Sigmoid colon (tissue), 7 donors: Measurements from ENCODE around the gene KIFC1. TPM values are rescaled to one million over a fixed set of nuclear protein-coding genes. Genes with fewer than 3 reads are reported as not detected.

ENCODE experiments used
- DNase-seq: peaks from one replicate; pipeline ENCODE4 v3.0.0-alpha.2; 2019
- H3K27ac ChIP-seq, 4 donors: fragments of 200-600 bp; sonication (generic); one replicate each; pipeline ENCODE4 v1.5.1; 2016 to 2019; ENCODE audit warnings: mild to moderate bottlenecking in 1 of 4
- H3K27me3 ChIP-seq, 3 donors: fragments of 200-600 bp; sonication (generic); one replicate each; pipeline ENCODE4 v1.5.1; 2019; ENCODE audit warnings: mild to moderate bottlenecking in 1 of 3
- H3K36me3 ChIP-seq, 4 donors: fragments of 200-600 bp; sonication (generic); one replicate each; pipeline ENCODE4 v1.5.1; 2016 to 2019
- H3K4me1 ChIP-seq, 4 donors: fragments of 200-600 bp; sonication (generic); one replicate each; pipeline ENCODE4 v1.5.1; 2017 to 2019
- H3K4me3 ChIP-seq, 4 donors: fragments of 200-600 bp; sonication (generic); one replicate each; pipeline ENCODE4 v1.5.1; 2017 to 2019; ENCODE audit warnings: mild to moderate bottlenecking in 2 of 4, moderate library complexity in 1 of 4
- H3K9me3 ChIP-seq, 4 donors: fragments of 200-600 bp in 3 of 4; sonication (generic) in 3 of 4; one replicate each; pipeline versions ENCODE4 v1.5.1 to v1.6.1; 2013 to 2019
- EP300 ChIP-seq, 4 donors: sonication (generic); formaldehyde crosslinking; IDR thresholded peaks; one replicate each; pipeline ENCODE4 v1.6.1; 2017; ENCODE audit warnings: antibody characterized with exemption in 4 of 4
- POLR2A ChIP-seq, 2 donors: fragments of 450-650 bp; IDR thresholded peaks; one replicate each; pipeline ENCODE4 v1.6.1; 2016; ENCODE audit warnings: antibody characterized with exemption in 2 of 2, mild to moderate bottlenecking in 2 of 2, moderate library complexity in 2 of 2
- POLR2AphosphoS5 ChIP-seq, 4 donors: sonication (generic); formaldehyde crosslinking; IDR thresholded peaks; one replicate each; pipeline ENCODE4 v1.6.1; 2017; ENCODE audit warnings: antibody characterized with exemption in 4 of 4
- WGBS, 2 donors: extraction: QIAGEN DNeasy Blood & Tissue Kit; methylation state at CpG; one replicate each; pipeline ENCODE4 v1.1.7; 2013; 5-methylcytosine and 5-hydroxymethylcytosine counted together
- intact Hi-C: fragments of 100-400 bp; cut with DNase I; formaldehyde crosslinking; loops from one replicate; pipeline ENCODE4 v1.15.1; 2023
- polyA plus RNA-seq, 3 donors: library from polyadenylated mRNA; stranded (reverse); fragments of 200-250 nt; gene quantifications; one replicate each; pipeline ENCODE4 v1.2.3, GENCODE V29; 2013
- total RNA-seq, 4 donors: library from RNA; depleted of rRNA; stranded (reverse); fragments of >200 nt; gene quantifications; one replicate each; pipeline ENCODE4 v1.1.0, GENCODE V29; 2016
- TF ChIP-seq, protein P1 (sequence below), 4 experiments: fragments of 450-650 bp in 3 of 4; fragments of 200-600 bp in 1 of 4; IDR thresholded peaks; one replicate each; pipeline ENCODE4 v1.5.1; 2016 to 2019; ENCODE audit warnings: antibody characterized with exemption in 4 of 4, mild to moderate bottlenecking in 3 of 4, moderate library complexity in 2 of 4
- donor health status: healthy with polysubstance abuse.
- donor health status: Bipolar disorder and iron deficiency.
- donor health status: healthy.

Gene KIFC1
- total and polyA plus RNA-seq, 7 donors: 0.49 to 23.0 (median 1.8) TPM

DNA sequence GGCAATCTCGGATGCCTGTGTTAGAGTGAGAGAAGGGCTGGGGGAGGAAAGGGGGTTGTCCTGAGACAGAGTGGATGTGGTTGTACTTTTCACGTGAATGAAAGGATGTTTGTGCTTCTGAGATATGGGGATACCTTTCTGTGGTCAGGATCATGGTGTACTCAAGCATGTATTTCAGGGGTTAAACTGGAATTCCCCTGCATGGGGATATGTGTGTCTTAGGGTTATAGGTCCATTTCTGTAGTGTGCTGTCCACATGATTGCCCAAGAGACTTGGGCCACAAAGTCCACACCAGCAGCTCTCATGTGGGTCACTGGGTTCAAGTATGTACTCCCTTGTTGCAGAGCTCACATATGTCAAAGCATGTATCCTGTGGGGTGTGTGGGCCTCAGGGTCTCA, 38.7 kb downstream of the KIFC1 start:
- DNase-seq: no peak
- Histone ChIP-seq H3K9me3 (no peaks in the 10 kb centered on the region), H3K36me3 (peaks cover 3 to 4% (median 3%) of the 10 kb centered on the region in 4 donors), H3K27me3 (no peaks in the 10 kb centered on the region), H3K4me1 (peaks cover 0 to 75% (median 72%) of the 10 kb centered on the region in 4 donors), H3K27ac (peak overlapping the region in 3 of 4 donors; percentile 74 to 91 (median 80)), H3K4me3 (no peak overlapping the region)
- 42 to 74% methylated on average over 2 of the region's 2 CpGs for WGBS, 2 donors
- no peak for TF ChIP-seq EP300 (IDR thresholded peaks at IDR 0.05)
- TF ChIP-seq POLR2A (IDR thresholded peaks at IDR 0.05): no peak
- no peak for TF ChIP-seq POLR2AphosphoS5 (IDR thresholded peaks at IDR 0.05)
- TF ChIP-seq, protein P1, sequence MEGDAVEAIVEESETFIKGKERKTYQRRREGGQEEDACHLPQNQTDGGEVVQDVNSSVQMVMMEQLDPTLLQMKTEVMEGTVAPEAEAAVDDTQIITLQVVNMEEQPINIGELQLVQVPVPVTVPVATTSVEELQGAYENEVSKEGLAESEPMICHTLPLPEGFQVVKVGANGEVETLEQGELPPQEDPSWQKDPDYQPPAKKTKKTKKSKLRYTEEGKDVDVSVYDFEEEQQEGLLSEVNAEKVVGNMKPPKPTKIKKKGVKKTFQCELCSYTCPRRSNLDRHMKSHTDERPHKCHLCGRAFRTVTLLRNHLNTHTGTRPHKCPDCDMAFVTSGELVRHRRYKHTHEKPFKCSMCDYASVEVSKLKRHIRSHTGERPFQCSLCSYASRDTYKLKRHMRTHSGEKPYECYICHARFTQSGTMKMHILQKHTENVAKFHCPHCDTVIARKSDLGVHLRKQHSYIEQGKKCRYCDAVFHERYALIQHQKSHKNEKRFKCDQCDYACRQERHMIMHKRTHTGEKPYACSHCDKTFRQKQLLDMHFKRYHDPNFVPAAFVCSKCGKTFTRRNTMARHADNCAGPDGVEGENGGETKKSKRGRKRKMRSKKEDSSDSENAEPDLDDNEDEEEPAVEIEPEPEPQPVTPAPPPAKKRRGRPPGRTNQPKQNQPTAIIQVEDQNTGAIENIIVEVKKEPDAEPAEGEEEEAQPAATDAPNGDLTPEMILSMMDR (IDR thresholded peaks at IDR 0.05): no peak
- intact Hi-C loops: no loop called here

DNA sequence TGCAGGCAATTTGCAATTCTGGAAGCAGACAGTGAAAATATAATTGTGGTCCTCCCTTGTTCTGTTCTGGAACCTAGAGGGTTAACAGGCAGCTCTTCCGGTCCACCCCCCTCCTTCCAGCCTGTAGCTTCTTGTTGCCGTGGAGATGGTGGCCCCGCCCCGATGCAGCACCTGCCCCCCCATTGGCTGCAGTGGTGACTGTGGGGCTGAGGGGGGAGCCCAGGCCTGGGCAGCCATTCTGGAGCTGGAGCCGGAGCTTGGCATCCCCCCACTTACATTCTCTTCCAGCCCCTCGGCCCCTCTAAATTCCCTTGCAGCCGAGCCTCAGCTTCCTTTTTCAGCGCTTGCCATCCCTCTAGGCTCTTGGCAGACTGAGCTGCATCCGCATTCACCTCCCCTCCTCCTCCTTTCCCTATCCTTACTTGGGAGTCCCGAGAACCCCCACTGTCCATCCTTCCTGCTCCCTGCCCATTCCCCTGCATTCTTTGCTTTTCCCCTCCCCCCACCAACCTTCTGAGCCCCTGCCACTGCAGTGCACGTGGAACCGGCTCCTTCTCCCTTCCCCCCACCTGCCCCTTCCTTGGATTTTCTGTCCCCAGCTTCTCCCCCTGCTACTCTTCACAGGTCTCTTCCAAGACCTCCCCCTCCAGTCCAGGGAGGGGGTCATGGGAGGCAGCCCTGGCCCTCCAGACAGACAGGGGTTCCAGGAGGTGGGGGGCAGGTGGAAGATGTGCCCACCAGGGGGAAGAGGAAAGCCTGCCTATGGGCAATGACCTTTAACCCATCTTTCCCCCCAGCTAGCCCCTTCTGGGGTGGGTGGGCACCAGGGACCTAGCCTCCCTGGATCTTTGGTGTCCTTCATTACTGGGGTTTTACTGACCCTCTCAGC, 39.6 kb downstream of the KIFC1 start:
- TF ChIP-seq POLR2A (IDR thresholded peaks at IDR 0.05) (no peak), POLR2AphosphoS5 (IDR thresholded peaks at IDR 0.05) (peak in 2 of 4 donors; percentile 10 to 38)
- Histone ChIP-seq H3K4me3 (peak overlapping the region in 3 of 4 donors; percentile 18 to 38 (median 23)), H3K4me1 (peaks cover 0 to 72% (median 68%) of the 10 kb centered on the region in 4 donors)

DNA sequence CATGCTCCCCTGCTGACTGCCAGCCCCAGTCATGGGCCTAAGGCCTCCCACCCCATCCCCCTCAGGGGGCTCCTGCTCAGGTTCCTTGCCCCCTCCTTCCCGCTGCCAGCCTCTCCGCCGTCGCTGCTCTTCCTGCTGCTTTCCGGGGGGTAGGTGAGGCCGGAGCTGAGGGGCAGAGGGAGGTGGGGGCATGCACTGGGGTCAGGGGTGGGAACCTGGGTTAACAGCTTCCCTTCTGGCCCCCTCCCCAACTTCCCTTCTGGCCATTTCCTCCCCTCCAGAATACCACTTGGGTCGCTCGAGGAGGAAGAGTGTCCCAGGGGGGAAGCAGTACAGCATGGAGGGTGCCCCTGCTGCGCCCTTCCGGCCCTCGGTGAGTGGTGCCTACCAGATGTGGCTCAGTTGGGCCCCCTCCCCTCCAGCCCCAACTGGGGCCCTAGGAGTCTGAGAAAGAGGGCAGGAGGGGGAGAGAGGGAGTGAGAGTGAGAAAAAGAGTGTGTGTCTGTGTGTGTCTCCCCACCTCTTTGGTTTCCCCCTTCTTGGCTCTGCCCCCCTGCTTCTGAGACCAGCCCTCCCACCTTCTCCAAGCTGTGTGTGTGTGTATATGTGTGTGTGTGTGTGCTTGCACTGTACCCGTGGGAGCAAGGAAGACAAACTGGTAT, 40.4 kb downstream of the KIFC1 start:
- Histone ChIP-seq H3K4me1 (peaks cover 0 to 64% (median 61%) of the 10 kb centered on the region in 4 donors), H3K27ac (peak overlapping the region in 3 of 4 donors; percentile 74 to 91 (median 80))
- WGBS, 2 donors: 42 to 79% methylated on average over 12 of the region's 12 CpGs

More for the DNA sequence above, 39.6 kb downstream of the KIFC1 start:
- no peaks in the 10 kb centered on the region for H3K27me3 ChIP-seq
- H3K27ac ChIP-seq: peak overlapping the region; percentile 19 to 91 (median 77)
- H3K9me3 ChIP-seq: no peaks in the 10 kb centered on the region
- intact Hi-C loops: no loop called here
- peaks cover 4 to 12% (median 10%) of the 10 kb centered on the region in 4 donors for H3K36me3 ChIP-seq
- peak; percentile 88 for DNase-seq
- 15 to 34% methylated on average over 12 of the region's 12 CpGs for WGBS, 2 donors

DNA sequence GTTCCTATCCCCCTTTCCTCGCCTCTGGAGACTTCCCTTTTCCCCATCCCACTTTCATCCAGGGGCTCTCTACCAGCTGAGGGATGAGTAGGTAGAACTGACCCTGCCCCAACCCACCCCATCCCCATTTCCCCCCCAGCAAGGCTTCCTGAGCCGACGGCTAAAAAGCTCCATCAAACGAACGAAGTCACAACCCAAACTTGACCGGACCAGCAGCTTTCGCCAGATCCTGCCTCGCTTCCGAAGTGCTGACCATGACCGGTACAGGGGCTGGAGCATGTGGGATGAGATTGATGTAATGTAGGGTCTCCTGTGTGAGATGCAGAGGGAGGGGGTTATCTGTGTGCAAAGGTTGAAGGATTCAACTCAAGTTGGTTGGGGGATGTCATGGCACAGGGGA, 40.9 kb downstream of the KIFC1 start:
- Histone ChIP-seq H3K4me3 (no peak overlapping the region), H3K36me3 (peaks cover 12 to 25% (median 18%) of the 10 kb centered on the region in 4 donors), H3K27me3 (no peaks in the 10 kb centered on the region), H3K4me1 (peaks cover 0 to 59% (median 56%) of the 10 kb centered on the region in 4 donors), H3K9me3 (no peaks in the 10 kb centered on the region), H3K27ac (peak overlapping the region in 3 of 4 donors; percentile 74 to 91 (median 80))
- TF ChIP-seq, protein P1 (IDR thresholded peaks at IDR 0.05): no peak
- TF ChIP-seq EP300 (IDR thresholded peaks at IDR 0.05) (no peak), POLR2A (IDR thresholded peaks at IDR 0.05) (no peak), POLR2AphosphoS5 (IDR thresholded peaks at IDR 0.05) (no peak)
- DNase-seq: no peak
- WGBS, 2 donors: 63 to 91% methylated on average over 10 of the region's 10 CpGs
- intact Hi-C loops: no loop called here

More for the DNA sequence above, 40.4 kb downstream of the KIFC1 start:
- Histone ChIP-seq H3K36me3 (peaks cover 9 to 20% (median 14%) of the 10 kb centered on the region in 4 donors), H3K9me3 (no peaks in the 10 kb centered on the region), H3K4me3 (peak overlapping the region in 2 of 4 donors; percentile 18 to 38), H3K27me3 (no peaks in the 10 kb centered on the region)
- TF ChIP-seq EP300 (IDR thresholded peaks at IDR 0.05): no peak
- no peak for TF ChIP-seq POLR2AphosphoS5 (IDR thresholded peaks at IDR 0.05)
- no peak for TF ChIP-seq POLR2A (IDR thresholded peaks at IDR 0.05)
- TF ChIP-seq, protein P1 (IDR thresholded peaks at IDR 0.05): no peak
- DNase-seq: no peak
- intact Hi-C loops: no loop called here
